Measurements from ENCODE around the gene CAMK2D. TPM values are rescaled to one million over a fixed set of nuclear protein-coding genes. Genes with fewer than 3 reads are reported as not detected.

CAMK2D gene
- total and polyA plus RNA-seq, 4 donors = 10.1 to 31.0 (median 25.6) TPM

DNA sequence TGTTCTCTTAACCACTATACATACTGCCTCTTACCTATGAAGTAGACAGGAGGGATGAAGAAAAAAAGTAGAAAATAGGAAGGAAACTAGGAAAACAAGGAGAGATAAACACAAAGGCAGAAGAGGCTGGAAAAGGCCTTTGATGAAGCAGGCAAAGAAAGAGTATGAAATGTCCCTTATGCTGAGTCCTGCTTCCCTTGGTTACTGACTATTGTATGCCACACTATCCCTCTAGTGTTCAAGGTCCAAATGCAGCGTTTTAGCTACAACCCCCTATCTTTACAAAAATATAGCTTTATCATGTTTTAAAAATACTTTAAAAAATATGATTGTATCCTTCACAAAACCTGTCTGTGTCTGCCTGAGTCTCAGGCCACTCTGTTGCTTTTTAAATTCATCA lies 233.1 kb downstream of the CAMK2D start (continued):
- TF ChIP-seq, protein P1, sequence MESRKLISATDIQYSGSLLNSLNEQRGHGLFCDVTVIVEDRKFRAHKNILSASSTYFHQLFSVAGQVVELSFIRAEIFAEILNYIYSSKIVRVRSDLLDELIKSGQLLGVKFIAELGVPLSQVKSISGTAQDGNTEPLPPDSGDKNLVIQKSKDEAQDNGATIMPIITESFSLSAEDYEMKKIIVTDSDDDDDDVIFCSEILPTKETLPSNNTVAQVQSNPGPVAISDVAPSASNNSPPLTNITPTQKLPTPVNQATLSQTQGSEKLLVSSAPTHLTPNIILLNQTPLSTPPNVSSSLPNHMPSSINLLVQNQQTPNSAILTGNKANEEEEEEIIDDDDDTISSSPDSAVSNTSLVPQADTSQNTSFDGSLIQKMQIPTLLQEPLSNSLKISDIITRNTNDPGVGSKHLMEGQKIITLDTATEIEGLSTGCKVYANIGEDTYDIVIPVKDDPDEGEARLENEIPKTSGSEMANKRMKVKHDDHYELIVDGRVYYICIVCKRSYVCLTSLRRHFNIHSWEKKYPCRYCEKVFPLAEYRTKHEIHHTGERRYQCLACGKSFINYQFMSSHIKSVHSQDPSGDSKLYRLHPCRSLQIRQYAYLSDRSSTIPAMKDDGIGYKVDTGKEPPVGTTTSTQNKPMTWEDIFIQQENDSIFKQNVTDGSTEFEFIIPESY (IDR thresholded peaks at IDR 0.05) = no peak
- TF ChIP-seq ATF3 (IDR thresholded peaks at IDR 0.05) (no peak), RAD21 (IDR thresholded peaks at IDR 0.05) (no peak)

DNA sequence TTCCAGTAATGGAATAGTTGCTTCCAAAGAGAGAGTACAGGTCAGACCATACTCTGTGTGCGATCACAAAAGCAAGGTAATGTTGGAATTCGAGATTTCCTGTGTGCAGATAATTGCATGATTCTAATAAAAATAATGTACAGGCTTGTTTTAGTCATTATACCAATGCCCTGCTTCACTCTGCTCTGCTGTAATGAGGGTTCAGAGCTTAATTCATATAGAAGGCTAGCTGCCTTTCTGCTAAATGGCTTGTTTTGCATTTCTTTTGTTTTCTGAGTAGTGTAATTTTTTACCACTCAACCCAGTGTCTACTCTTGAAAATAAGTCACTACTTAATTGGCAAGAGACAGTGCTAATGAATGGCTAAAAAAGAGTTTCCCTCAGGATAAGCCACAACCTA lies 236.0 kb downstream of the CAMK2D start:
- Histone ChIP-seq H3K9me3 (ENCODE audit: control insufficient read depth in 4 of 4, low read length in 3 of 4) (no peaks in the 10 kb centered on the region), H3K9ac (ENCODE audit: low read depth in 1 of 2, low read length in 2 of 2) (no peak overlapping the region), H3K36me3 (ENCODE audit: control insufficient read depth in 4 of 4, insufficient read depth in 3 of 4, low read depth in 1 of 4, low read length in 3 of 4) (peaks cover 2 to 6% (median 2%) of the 10 kb centered on the region in 4 donors), H3K27ac (ENCODE audit: low read depth in 1 of 2, low read length in 2 of 2) (no peak overlapping the region), H3K27me3 (ENCODE audit: control insufficient read depth in 4 of 4, insufficient read depth in 4 of 4, low read length in 3 of 4) (no peaks in the 10 kb centered on the region), H3K4me3 (ENCODE audit: low read depth in 1 of 3, low read length in 3 of 3) (no peak overlapping the region), H3K4me1 (ENCODE audit: control insufficient read depth in 4 of 4, insufficient read depth in 4 of 4, low read length in 3 of 4) (no peaks in the 10 kb centered on the region)
- 98% methylated on average over 2 of the region's 2 CpGs for WGBS
- no peak for DNase-seq (ENCODE audit: low spot score)
- TF ChIP-seq HNF4G (IDR thresholded peaks at IDR 0.05) = no peak
- no peak for TF ChIP-seq FOXA1 (IDR thresholded peaks at IDR 0.05)
- TF ChIP-seq JUND (IDR thresholded peaks at IDR 0.05) = no peak
- no peak for TF ChIP-seq YY1 (IDR thresholded peaks at IDR 0.05)

GRCh38 chr4:113524505-113525186 lies 236.9 kb downstream of the CAMK2D start:
- H3K4me3 ChIP-seq (ENCODE audit: low read depth in 1 of 3, low read length in 3 of 3) = no peak overlapping the region
- TF ChIP-seq RAD21 (IDR thresholded peaks at IDR 0.05) = no peak
- no peak for TF ChIP-seq FOXA2 (IDR thresholded peaks at IDR 0.05)
- TF ChIP-seq GABPA (IDR thresholded peaks at IDR 0.05 in 1 of 2, conservative IDR thresholded peaks at IDR 0.05 in 1 of 2) = no peak
- no peak for TF ChIP-seq JUND (IDR thresholded peaks at IDR 0.05)
- no peak overlapping the region for H3K9ac ChIP-seq (ENCODE audit: low read depth in 1 of 2, low read length in 2 of 2)
- peaks cover 2 to 3% (median 2%) of the 10 kb centered on the region in 4 donors for H3K36me3 ChIP-seq (ENCODE audit: control insufficient read depth in 4 of 4, insufficient read depth in 3 of 4, low read depth in 1 of 4, low read length in 3 of 4)
- no peaks in the 10 kb centered on the region for H3K9me3 ChIP-seq (ENCODE audit: control insufficient read depth in 4 of 4, low read length in 3 of 4)
- no peak overlapping the region for H3K27ac ChIP-seq (ENCODE audit: low read depth in 1 of 2, low read length in 2 of 2)
- no peaks in the 10 kb centered on the region for H3K27me3 ChIP-seq (ENCODE audit: control insufficient read depth in 4 of 4, insufficient read depth in 4 of 4, low read length in 3 of 4)
- WGBS = 97% methylated on average over 2 of the region's 2 CpGs
- H3K4me1 ChIP-seq (ENCODE audit: control insufficient read depth in 4 of 4, insufficient read depth in 4 of 4, low read length in 3 of 4) = no peaks in the 10 kb centered on the region
- no peak for DNase-seq (ENCODE audit: low spot score)

GRCh38 chr4:113524096-113524495 lies 237.4 kb downstream of the CAMK2D start:
- Histone ChIP-seq H3K27ac (ENCODE audit: low read depth in 1 of 2, low read length in 2 of 2) (no peak overlapping the region), H3K27me3 (ENCODE audit: control insufficient read depth in 4 of 4, insufficient read depth in 4 of 4, low read length in 3 of 4) (no peaks in the 10 kb centered on the region), H3K4me3 (ENCODE audit: low read depth in 1 of 3, low read length in 3 of 3) (no peak overlapping the region), H3K36me3 (ENCODE audit: control insufficient read depth in 4 of 4, insufficient read depth in 3 of 4, low read depth in 1 of 4, low read length in 3 of 4) (peaks cover 2 to 3% (median 2%) of the 10 kb centered on the region in 4 donors), H3K9me3 (ENCODE audit: control insufficient read depth in 4 of 4, low read length in 3 of 4) (no peaks in the 10 kb centered on the region), H3K4me1 (ENCODE audit: control insufficient read depth in 4 of 4, insufficient read depth in 4 of 4, low read length in 3 of 4) (no peaks in the 10 kb centered on the region), H3K9ac (ENCODE audit: low read depth in 1 of 2, low read length in 2 of 2) (no peak overlapping the region)
- WGBS = 99% methylated on average over 1 of the region's 1 CpG
- no peak for TF ChIP-seq CTCF (IDR thresholded peaks at IDR 0.05; ENCODE audit: low read depth, low read length, missing input control)
- TF ChIP-seq FOXA1 (IDR thresholded peaks at IDR 0.05) = no peak
- no peak for TF ChIP-seq TAF1 (conservative IDR thresholded peaks at IDR 0.05)
- no peak for TF ChIP-seq ATF3 (IDR thresholded peaks at IDR 0.05)
- TF ChIP-seq GABPA (IDR thresholded peaks at IDR 0.05 in 1 of 2, conservative IDR thresholded peaks at IDR 0.05 in 1 of 2) = no peak
- TF ChIP-seq SP1 (IDR thresholded peaks at IDR 0.05) = no peak
- no peak for TF ChIP-seq JUND (IDR thresholded peaks at IDR 0.05)
- no peak for TF ChIP-seq REST (IDR thresholded peaks at IDR 0.05)
- no peak for DNase-seq (ENCODE audit: low spot score)
